Measurements from ENCODE around the gene SHQ1. TPM values are rescaled to one million over a fixed set of nuclear protein-coding genes. Genes with fewer than 3 reads are reported as not detected.

The SHQ1 gene
- total RNA-seq, 2 experiments from 2014 or later, result 9.4 to 13.1 TPM

DNA sequence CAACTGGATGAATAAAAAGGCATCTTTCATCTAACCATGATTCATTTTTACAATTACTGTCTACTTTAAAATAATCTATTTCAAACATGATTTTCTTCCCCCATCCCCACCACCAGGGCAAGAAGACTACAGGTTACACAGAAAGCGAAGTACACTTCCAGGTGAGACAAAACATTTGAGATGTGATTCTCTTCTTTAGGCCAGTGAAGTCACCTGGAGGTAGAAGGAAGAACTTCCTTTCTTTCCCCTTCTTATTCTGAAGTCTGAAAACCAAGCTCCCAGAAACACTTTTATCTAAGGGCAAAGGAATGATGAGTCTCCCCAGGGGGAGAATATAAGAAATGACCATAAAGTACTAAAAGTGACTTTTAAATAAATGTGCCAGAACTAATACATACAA lies 36.7 kb downstream of the SHQ1 start:
- Mint-ChIP-seq H3K27me3 (no peaks in the 10 kb centered on the region), H3K9me3 (no peaks in the 10 kb centered on the region), H3K36me3 (ENCODE audit: low read depth) (peaks cover 62% of the 10 kb centered on the region), H3K4me1 (ENCODE audit: low read depth) (peaks cover 19% of the 10 kb centered on the region), H3K27ac (no peak overlapping the region), H3K4me3 (no peak overlapping the region)
- ChIA-PET POLR2A (interaction anchor here (0.6 to 1.3 kb wide), 2 partner anchors 74 to 169 kb away, joined by 3 read pairs; no protein-coding TSS in a partner anchor), CTCF (interaction anchor here (1.4 kb wide), 1 partner anchor 9 kb away, joined by 4 read pairs; no protein-coding TSS in a partner anchor)
- H3K4me3 ChIP-seq (ENCODE audit: low read length), result no peak overlapping the region
- H3K4me1 ChIP-seq (ENCODE audit: insufficient read depth, low read length), result no peaks in the 10 kb centered on the region
- ATAC-seq (ENCODE audit: poor library complexity) (no peak), DNase-seq (no peak)
- intact Hi-C loops (cut with DNase I, micrococcal nuclease), result no loop called here
- TF ChIP-seq CTCF (IDR thresholded peaks at IDR 0.05), result peak; percentile 22
- no peak overlapping the region for H3K27ac ChIP-seq (ENCODE audit: low read depth in 1 of 2, low read length in 2 of 2)
- peaks cover 16% of the 10 kb centered on the region for H3K36me3 ChIP-seq (ENCODE audit: insufficient read depth, low read length)
- no peaks in the 10 kb centered on the region for H3K27me3 ChIP-seq (ENCODE audit: control insufficient read depth in 1 of 2, insufficient read depth in 2 of 2, low read length in 2 of 2)
- no peaks in the 10 kb centered on the region for H3K9me3 ChIP-seq (ENCODE audit: control insufficient read depth in 1 of 2, insufficient read depth in 1 of 2, low read length in 2 of 2)

DNA sequence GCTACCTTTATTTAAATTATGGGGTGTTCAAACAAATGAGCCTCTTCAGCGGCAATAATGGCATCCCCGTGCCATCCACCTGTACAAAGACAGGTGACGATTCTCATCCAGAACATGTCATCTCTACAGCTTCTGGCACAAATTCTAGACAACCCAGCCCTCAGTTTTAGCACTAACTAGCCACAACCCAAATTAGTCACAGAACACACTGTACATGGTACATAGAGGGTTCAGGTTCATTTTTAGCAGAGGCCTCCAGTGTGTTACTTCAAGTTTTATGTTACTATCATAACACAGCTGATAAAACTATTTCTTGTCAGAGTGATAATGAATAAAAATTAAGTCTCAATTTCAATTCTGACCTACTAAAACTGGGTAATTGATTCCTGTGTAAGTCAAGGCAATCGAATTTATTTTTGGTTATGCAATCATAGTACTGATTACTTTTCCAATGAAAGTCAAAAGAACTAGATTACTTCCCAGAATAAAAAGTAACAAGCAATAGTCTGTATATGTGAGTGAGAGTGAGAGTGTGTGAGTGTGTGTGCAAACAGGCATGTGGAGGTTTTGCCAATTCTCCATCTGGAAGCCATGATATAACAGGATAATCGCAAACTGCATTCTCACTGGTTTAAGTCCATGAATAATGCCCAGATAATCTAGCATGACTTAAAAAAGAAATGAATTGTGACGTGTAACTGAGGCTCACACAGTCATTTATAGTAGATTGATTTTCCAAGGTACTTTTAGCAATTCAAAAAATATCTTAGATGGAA lies 37.4 kb downstream of the SHQ1 start:
- DNase-seq (no peak), ATAC-seq (ENCODE audit: poor library complexity) (no peak)
- Histone ChIP-seq H3K4me3 (ENCODE audit: low read length) (no peak overlapping the region), H3K36me3 (ENCODE audit: insufficient read depth, low read length) (peaks cover 16% of the 10 kb centered on the region), H3K27ac (ENCODE audit: low read depth in 1 of 2, low read length in 2 of 2) (no peak overlapping the region), H3K27me3 (ENCODE audit: control insufficient read depth in 1 of 2, insufficient read depth in 2 of 2, low read length in 2 of 2) (no peaks in the 10 kb centered on the region), H3K9me3 (ENCODE audit: control insufficient read depth in 1 of 2, insufficient read depth in 1 of 2, low read length in 2 of 2) (no peaks in the 10 kb centered on the region), H3K4me1 (ENCODE audit: insufficient read depth, low read length) (no peaks in the 10 kb centered on the region)
- H3K9me3 Mint-ChIP-seq, result no peaks in the 10 kb centered on the region
- ChIA-PET CTCF (no interaction called here), POLR2A (interaction anchor here (0.6 to 1.3 kb wide), 2 partner anchors 73 to 168 kb away, joined by 3 read pairs; no protein-coding TSS in a partner anchor)
- peaks cover 19% of the 10 kb centered on the region for H3K4me1 Mint-ChIP-seq (ENCODE audit: low read depth)
- H3K27ac Mint-ChIP-seq, result no peak overlapping the region
- peaks cover 62% of the 10 kb centered on the region for H3K36me3 Mint-ChIP-seq (ENCODE audit: low read depth)
- intact Hi-C loops (cut with DNase I, micrococcal nuclease), result no loop called here
- no peaks in the 10 kb centered on the region for H3K27me3 Mint-ChIP-seq
- no peak overlapping the region for H3K4me3 Mint-ChIP-seq
- TF ChIP-seq CTCF (IDR thresholded peaks at IDR 0.05), result no peak

- Mint-ChIP-seq H3K27ac (no peak overlapping the region), H3K4me1 (ENCODE audit: low read depth) (peaks cover 19% of the 10 kb centered on the region), H3K27me3 (no peaks in the 10 kb centered on the region), H3K4me3 (no peak overlapping the region), H3K9me3 (no peaks in the 10 kb centered on the region), H3K36me3 (ENCODE audit: low read depth) (peaks cover 55% of the 10 kb centered on the region)
- peaks cover 13% of the 10 kb centered on the region for H3K36me3 ChIP-seq (ENCODE audit: insufficient read depth, low read length)
- ATAC-seq (ENCODE audit: poor library complexity), result no peak
- DNase-seq, result no peak
- CTCF ChIA-PET, result no interaction called here
- no peak for TF ChIP-seq CTCF (IDR thresholded peaks at IDR 0.05)
- intact Hi-C loops (cut with DNase I, micrococcal nuclease), result no loop called here
- no peaks in the 10 kb centered on the region for H3K27me3 ChIP-seq (ENCODE audit: control insufficient read depth in 1 of 2, insufficient read depth in 2 of 2, low read length in 2 of 2)
- no peak overlapping the region for H3K27ac ChIP-seq (ENCODE audit: low read depth in 1 of 2, low read length in 2 of 2)
- H3K4me1 ChIP-seq (ENCODE audit: insufficient read depth, low read length), result no peaks in the 10 kb centered on the region
- no peak overlapping the region for H3K4me3 ChIP-seq (ENCODE audit: low read length)
- no peaks in the 10 kb centered on the region for H3K9me3 ChIP-seq (ENCODE audit: control insufficient read depth in 1 of 2, insufficient read depth in 1 of 2, low read length in 2 of 2)
- POLR2A ChIA-PET, result no interaction called here
These were observed 38.2 kb downstream of the SHQ1 start for GRCh38 chr3:72810063-72810462.
